Naive B cell (primary cell): ENCODE results near the gene TPP1. TPM values are rescaled to one million over a fixed set of nuclear protein-coding genes. Genes with fewer than 3 reads are reported as not detected.

Source experiments
- ATAC-seq, 2 donors: fragments of 150-1000 bp; cut with Tn5 transposase; 2 replicates each; pipeline ENCODE4 v1.10.0; 2021; ENCODE audit warnings: low read depth in 2 of 2, mild to moderate bottlenecking in 2 of 2, moderate library complexity in 2 of 2
- DNase-seq: peaks from one replicate; pipeline ENCODE4 v3.0.0; 2022
- H3K27ac Mint-ChIP-seq, 6 donors: one replicate each; pipeline ENCODE4 v1.8.0; 2020 to 2022; ENCODE audit warnings: mild to moderate bottlenecking in 6 of 6, mixed read lengths in 6 of 6, moderate library complexity in 5 of 6, inconsistent platforms in 2 of 6
- H3K27me3 Mint-ChIP-seq, 3 donors: one replicate each; pipeline ENCODE4 v1.8.0; 2021 to 2022; ENCODE audit warnings: mixed read lengths in 3 of 3, mild to moderate bottlenecking in 1 of 3
- H3K36me3 Mint-ChIP-seq, 2 donors: one replicate each; pipeline ENCODE4 v1.8.0; 2020 to 2022; ENCODE audit warnings: mixed read lengths in 2 of 2, inconsistent platforms in 1 of 2, mild to moderate bottlenecking in 1 of 2
- H3K4me1 Mint-ChIP-seq, 3 donors: one replicate each; pipeline ENCODE4 v1.8.0; 2020 to 2022; ENCODE audit warnings: mixed read lengths in 3 of 3, inconsistent platforms in 1 of 3, mild to moderate bottlenecking in 1 of 3, moderate library complexity in 1 of 3
- H3K4me3 Mint-ChIP-seq, 8 donors: one replicate each; pipeline ENCODE4 v1.8.0; 2020 to 2022; ENCODE audit warnings: mild to moderate bottlenecking in 8 of 8, mixed read lengths in 8 of 8, moderate library complexity in 8 of 8, inconsistent platforms in 2 of 8
- H3K9me3 Mint-ChIP-seq, 7 donors: one replicate each; pipeline ENCODE4 v1.8.0; 2020 to 2022; ENCODE audit warnings: mixed read lengths in 7 of 7, mild to moderate bottlenecking in 5 of 7, inconsistent platforms in 2 of 7, moderate library complexity in 1 of 7
- polyA plus RNA-seq, 6 donors: library from polyadenylated mRNA; unstranded; fragments of 300-500 nt; fragmentation: Illumina TruSeq; gene quantifications; one replicate each; pipeline ENCODE4 v1.2.3, GENCODE V29; 2021; ENCODE audit warnings: low read depth in 6 of 6

TPP1 gene
- polyA plus RNA-seq, 6 donors from 2014 or later, result 146 to 198 (median 176) TPM

GRCh38 chr11:6629892-6630631 is 10.8 kb upstream of the TPP1 start:
- Mint-ChIP-seq H3K27ac (no peak overlapping the region), H3K27me3 (no peaks in the 10 kb centered on the region), H3K4me1 (peaks cover 19 to 22% (median 21%) of the 10 kb centered on the region in 3 donors), H3K9me3 (no peaks in the 10 kb centered on the region), H3K4me3 (no peak overlapping the region), H3K36me3 (no peaks in the 10 kb centered on the region)
- DNase-seq (no peak), ATAC-seq (no peak)

DNA sequence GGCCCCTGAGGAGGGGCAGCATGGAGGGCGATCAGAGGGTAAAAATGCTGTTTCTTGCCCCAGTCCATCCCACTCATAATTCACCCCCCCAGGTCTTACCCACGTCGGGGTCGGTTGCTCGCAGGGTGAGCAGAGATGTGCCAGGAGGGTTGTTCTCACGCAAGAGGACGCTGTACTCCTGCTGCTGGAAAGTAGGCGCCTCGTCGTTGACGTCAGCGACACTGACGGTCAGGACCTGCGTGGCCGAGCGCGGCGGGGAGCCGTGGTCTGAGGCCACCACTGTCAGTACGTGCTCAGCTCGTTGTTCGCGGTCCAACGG is 10.3 kb upstream of the TPP1 start:
- DNase-seq (no peak), ATAC-seq (no peak)
- Mint-ChIP-seq H3K27me3 (no peaks in the 10 kb centered on the region), H3K4me3 (no peak overlapping the region), H3K4me1 (peaks cover 19 to 22% (median 21%) of the 10 kb centered on the region in 3 donors), H3K36me3 (no peaks in the 10 kb centered on the region), H3K27ac (peak overlapping the region in 2 of 6 donors; percentile 56 to 80), H3K9me3 (no peaks in the 10 kb centered on the region)

GRCh38 chr11:6628526-6628925 is 9.3 kb upstream of the TPP1 start:
- Mint-ChIP-seq H3K4me1 (peaks cover 19 to 22% (median 21%) of the 10 kb centered on the region in 3 donors), H3K27me3 (no peaks in the 10 kb centered on the region), H3K27ac (peak overlapping the region in 3 of 6 donors; percentile 69 to 72 (median 70)), H3K9me3 (no peaks in the 10 kb centered on the region), H3K36me3 (no peaks in the 10 kb centered on the region), H3K4me3 (peak overlapping the region in 1 of 8 donors; percentile 31)
- DNase-seq (no peak), ATAC-seq (no peak)

DNA sequence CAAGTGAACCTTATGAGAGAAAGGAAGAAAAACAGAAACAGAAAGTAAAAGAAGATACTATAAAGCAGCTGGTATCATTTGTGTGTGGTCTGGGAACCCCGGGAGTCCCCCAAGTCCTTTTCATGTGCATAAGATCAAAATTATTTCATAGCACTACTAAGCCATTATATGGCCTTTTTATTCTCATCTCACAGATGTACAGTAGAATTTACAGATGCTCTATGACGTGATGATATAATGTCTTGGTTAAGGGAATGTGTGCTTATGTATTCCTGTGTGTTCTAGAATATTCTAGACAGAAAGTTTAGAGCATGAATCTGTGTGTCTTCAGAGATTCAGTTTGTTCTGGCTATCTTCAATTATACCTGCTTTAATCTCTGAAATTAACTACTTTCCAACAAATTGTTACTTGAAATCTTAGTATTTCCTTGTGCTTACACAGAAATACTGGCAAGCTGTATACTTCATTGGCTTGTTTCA is 8.6 kb upstream of the TPP1 start:
- Mint-ChIP-seq H3K4me3 (peak overlapping the region in 7 of 8 donors; percentile 1 to 73 (median 20)), H3K27me3 (no peaks in the 10 kb centered on the region), H3K36me3 (no peaks in the 10 kb centered on the region), H3K9me3 (no peaks in the 10 kb centered on the region), H3K27ac (peak overlapping the region; percentile 46 to 94 (median 78)), H3K4me1 (peaks cover 19 to 22% (median 21%) of the 10 kb centered on the region in 3 donors)
- DNase-seq, result peak; percentile 50
- peak; percentile 97 to 98 for ATAC-seq

GRCh38 chr11:6626971-6627761 is 7.9 kb upstream of the TPP1 start:
- Mint-ChIP-seq H3K27me3 (no peaks in the 10 kb centered on the region), H3K9me3 (no peaks in the 10 kb centered on the region), H3K4me1 (peaks cover 19 to 22% (median 21%) of the 10 kb centered on the region in 3 donors), H3K36me3 (no peaks in the 10 kb centered on the region), H3K27ac (peak overlapping the region in 5 of 6 donors; percentile 46 to 94 (median 85)), H3K4me3 (peak overlapping the region in 6 of 8 donors; percentile 1 to 73 (median 19))
- DNase-seq (no peak), ATAC-seq (no peak)

DNA sequence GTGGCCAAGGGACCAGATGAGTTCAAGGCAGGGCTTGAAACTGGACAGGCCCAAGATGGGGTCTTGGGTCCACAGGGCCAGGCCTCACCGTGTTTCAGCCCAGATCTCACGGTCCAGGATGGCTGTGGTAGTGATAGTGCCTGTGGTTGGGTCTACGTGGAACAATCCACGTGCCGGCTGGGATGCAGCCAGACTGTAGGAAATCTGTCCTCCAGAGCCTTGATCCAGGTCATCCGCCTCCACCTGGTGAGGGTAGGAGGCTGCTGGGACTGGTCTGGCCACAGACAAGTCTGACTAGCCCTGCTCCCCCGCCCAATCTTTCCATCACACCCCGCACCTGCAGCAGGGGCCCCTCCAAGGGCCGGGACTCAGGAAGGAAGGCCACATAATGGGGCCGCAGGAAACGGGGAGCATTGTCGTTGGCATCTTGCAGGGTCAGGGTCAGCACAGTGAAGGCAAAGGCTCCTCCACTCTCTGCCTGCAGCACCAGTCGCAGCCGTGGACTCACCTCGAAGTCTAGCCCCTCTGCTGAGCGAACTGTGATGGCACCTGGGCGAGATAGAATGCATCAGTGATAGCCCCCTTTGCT is 6.7 kb upstream of the TPP1 start:
- Mint-ChIP-seq H3K9me3 (no peaks in the 10 kb centered on the region), H3K27ac (no peak overlapping the region)

GRCh38 chr11:6625156-6625831 is 6.1 kb upstream of the TPP1 start:
- H3K27ac Mint-ChIP-seq, result peak overlapping the region in 1 of 6 donors; percentile 36
- no peaks in the 10 kb centered on the region for H3K9me3 Mint-ChIP-seq
- no peaks in the 10 kb centered on the region for H3K36me3 Mint-ChIP-seq
- H3K4me1 Mint-ChIP-seq, result peaks cover 21 to 23% (median 22%) of the 10 kb centered on the region in 3 donors
- DNase-seq (no peak), ATAC-seq (no peak)
- no peaks in the 10 kb centered on the region for H3K27me3 Mint-ChIP-seq
- H3K4me3 Mint-ChIP-seq, result peak overlapping the region in 1 of 8 donors; percentile 5

More for the DNA sequence above, 6.7 kb upstream of the TPP1 start:
- ATAC-seq, result no peak
- no peaks in the 10 kb centered on the region for H3K27me3 Mint-ChIP-seq
- DNase-seq, result no peak
- peak overlapping the region in 1 of 8 donors; percentile 32 for H3K4me3 Mint-ChIP-seq
- H3K4me1 Mint-ChIP-seq, result peaks cover 21 to 23% (median 22%) of the 10 kb centered on the region in 3 donors
- H3K36me3 Mint-ChIP-seq, result no peaks in the 10 kb centered on the region

GRCh38 chr11:6623391-6624363 is 4.5 kb upstream of the TPP1 start:
- no peak for ATAC-seq
- Mint-ChIP-seq H3K4me3 (peak overlapping the region in 1 of 8 donors; percentile 42), H3K9me3 (no peaks in the 10 kb centered on the region), H3K27ac (no peak overlapping the region), H3K36me3 (no peaks in the 10 kb centered on the region), H3K27me3 (no peaks in the 10 kb centered on the region), H3K4me1 (peaks cover 21 to 23% (median 22%) of the 10 kb centered on the region in 3 donors)
- no peak for DNase-seq

GRCh38 chr11:6622261-6623171 is 3.3 kb upstream of the TPP1 start:
- no peaks in the 10 kb centered on the region for H3K36me3 Mint-ChIP-seq
- no peaks in the 10 kb centered on the region for H3K27me3 Mint-ChIP-seq
- DNase-seq, result no peak
- no peak for ATAC-seq
- H3K4me3 Mint-ChIP-seq, result no peak overlapping the region
- H3K4me1 Mint-ChIP-seq, result peaks cover 10 to 13% (median 12%) of the 10 kb centered on the region in 3 donors
- H3K27ac Mint-ChIP-seq, result peak overlapping the region in 2 of 6 donors; percentile 19 to 42
- H3K9me3 Mint-ChIP-seq, result no peaks in the 10 kb centered on the region

DNA sequence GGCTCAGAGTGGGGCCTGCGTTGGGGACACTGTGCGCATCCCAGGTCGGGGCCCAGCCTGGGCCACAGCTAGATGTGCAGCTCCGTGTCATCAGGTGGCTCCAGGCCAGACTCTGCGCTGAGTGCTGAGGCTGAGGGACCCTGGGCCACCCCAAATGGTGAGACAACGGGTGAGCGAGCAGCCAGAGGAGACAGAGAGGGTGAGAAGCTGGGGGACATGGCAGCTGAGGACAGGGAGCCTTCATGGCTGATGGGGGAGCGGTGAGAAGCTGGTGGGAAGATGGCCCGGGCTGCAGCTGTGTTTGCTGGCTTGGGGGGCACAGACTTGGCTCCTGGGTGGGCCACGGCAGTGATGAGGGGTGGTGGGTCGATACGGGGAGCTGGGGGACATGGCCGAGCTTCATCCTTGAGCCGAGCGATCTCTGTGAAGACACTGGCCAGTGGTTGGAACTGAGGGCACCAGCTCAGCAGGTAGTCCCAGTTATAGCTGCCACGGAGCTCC is 2.5 kb upstream of the TPP1 start:
- no peaks in the 10 kb centered on the region for H3K27me3 Mint-ChIP-seq
- H3K27ac Mint-ChIP-seq, result peak overlapping the region in 2 of 6 donors; percentile 19 to 73
- ATAC-seq (no peak), DNase-seq (no peak)
- H3K36me3 Mint-ChIP-seq, result no peaks in the 10 kb centered on the region
- H3K9me3 Mint-ChIP-seq, result no peaks in the 10 kb centered on the region
- H3K4me3 Mint-ChIP-seq, result no peak overlapping the region
- peaks cover 4 to 9% (median 6%) of the 10 kb centered on the region in 3 donors for H3K4me1 Mint-ChIP-seq

DNA sequence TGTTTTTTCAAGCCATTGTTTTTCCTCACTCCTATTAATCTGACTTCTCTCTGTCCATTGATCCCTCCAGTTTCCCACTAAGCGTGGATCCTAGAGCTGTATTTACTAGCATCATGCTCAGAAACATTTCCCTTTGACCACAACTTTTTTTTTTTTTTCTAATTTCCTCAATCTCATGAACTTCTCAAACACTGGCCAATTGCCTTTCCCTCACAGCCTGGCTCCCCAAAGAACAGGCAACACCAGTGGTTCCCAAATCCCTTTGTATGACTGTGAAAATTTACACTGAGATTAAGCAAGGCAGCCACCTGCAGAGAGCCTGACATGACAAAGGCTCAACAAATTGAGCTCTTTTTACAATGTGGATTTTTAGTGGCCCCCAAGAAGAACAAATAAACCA is 1.4 kb upstream of the TPP1 start:
- Mint-ChIP-seq H3K4me1 (peaks cover 0 to 12% (median 4%) of the 10 kb centered on the region in 3 donors), H3K36me3 (no peaks in the 10 kb centered on the region), H3K9me3 (no peaks in the 10 kb centered on the region), H3K4me3 (no peak overlapping the region), H3K27ac (no peak overlapping the region), H3K27me3 (no peaks in the 10 kb centered on the region)
- DNase-seq (no peak), ATAC-seq (no peak)
